LNCAP (cell line): ENCODE measurements around the gene LTF.

Experiments
- TF ChIP-seq, protein P1 (sequence below): fragments of 450-650 bp; IDR thresholded peaks from 2 replicates; pipeline ENCODE4 v1.5.1; 2017; ENCODE audit warnings: mild to moderate bottlenecking

The LTF gene

GRCh38 chr3:46469680-46470357 lies 5.1 kb upstream of the LTF start:
- TF ChIP-seq, protein P1, sequence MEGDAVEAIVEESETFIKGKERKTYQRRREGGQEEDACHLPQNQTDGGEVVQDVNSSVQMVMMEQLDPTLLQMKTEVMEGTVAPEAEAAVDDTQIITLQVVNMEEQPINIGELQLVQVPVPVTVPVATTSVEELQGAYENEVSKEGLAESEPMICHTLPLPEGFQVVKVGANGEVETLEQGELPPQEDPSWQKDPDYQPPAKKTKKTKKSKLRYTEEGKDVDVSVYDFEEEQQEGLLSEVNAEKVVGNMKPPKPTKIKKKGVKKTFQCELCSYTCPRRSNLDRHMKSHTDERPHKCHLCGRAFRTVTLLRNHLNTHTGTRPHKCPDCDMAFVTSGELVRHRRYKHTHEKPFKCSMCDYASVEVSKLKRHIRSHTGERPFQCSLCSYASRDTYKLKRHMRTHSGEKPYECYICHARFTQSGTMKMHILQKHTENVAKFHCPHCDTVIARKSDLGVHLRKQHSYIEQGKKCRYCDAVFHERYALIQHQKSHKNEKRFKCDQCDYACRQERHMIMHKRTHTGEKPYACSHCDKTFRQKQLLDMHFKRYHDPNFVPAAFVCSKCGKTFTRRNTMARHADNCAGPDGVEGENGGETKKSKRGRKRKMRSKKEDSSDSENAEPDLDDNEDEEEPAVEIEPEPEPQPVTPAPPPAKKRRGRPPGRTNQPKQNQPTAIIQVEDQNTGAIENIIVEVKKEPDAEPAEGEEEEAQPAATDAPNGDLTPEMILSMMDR, result no peak

- TF ChIP-seq, protein P1, result no peak
Measured at GRCh38 chr3:46468753-46469600, 4.3 kb upstream of the LTF start.

DNA sequence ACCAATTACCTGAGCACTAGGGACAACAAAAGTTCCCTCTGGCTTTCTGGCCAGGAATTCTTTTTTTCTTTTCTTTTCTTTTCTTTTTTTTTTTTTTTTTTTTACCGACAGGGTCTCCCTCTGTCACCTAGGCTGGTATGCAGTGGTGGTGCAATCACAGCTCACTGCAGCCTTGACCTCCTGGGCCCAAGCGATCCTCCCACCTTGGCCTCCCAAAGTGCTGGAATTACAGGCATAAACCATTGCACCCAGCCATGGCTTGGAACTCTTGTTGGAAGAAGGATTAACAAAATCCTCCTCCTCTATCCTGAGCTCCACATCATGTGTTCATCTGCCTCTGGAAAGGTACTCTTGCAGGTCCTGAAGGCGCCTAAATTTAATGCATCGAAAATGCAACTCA lies 2.9 kb upstream of the LTF start:
- TF ChIP-seq, protein P1, result no peak

GRCh38 chr3:46466871-46467403 lies 2.2 kb upstream of the LTF start:
- TF ChIP-seq, protein P1, result no peak

DNA sequence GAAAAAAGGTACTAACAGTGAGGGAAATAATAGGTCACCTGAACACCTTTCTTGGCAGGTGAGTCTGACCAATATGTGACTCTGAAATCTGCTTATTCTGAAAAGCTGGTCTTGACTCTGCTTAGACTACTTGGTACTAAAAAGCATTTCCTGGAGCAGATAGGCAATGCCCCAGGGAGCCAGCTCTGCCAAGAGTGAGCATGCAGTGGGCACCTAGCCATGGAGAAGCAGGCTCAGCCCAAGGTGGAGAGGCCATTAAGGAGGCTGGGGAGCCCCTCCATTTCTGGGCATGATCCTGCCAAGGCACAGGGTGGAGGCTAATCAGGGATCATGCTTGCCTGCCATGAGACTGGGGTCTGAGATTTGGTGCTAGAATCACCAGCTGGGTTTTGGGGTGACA lies 1.6 kb upstream of the LTF start:
- TF ChIP-seq, protein P1, result no peak

GRCh38 chr3:46465196-46465520 lies 453 bp upstream of the LTF start:
- TF ChIP-seq, protein P1, result no peak

- TF ChIP-seq, protein P1, result no peak
Measured at GRCh38 chr3:46463868-46464241, 850 bp downstream of the LTF start.
